Activated naive CD4-positive, alpha-beta T cell treated with anti-CD3 and anti-CD28 coated beads, Interleukin-2, amount 50 U/mL, for 72 hours (primary cell): ENCODE results near the gene ASF1B. TPM values are rescaled to one million over a fixed set of nuclear protein-coding genes. Genes with fewer than 3 reads are reported as not detected.
"Not testable (repeated sequence)": the region's sequence is repeated elsewhere in the genome, so short reads cannot be mapped to it uniquely, and the experiment has no call there.

Experiments
- ATAC-seq, 2 donors: fragments of 150-1000 bp; cut with Tn5 transposase; 2 replicates each; pipeline ENCODE4 v1.10.0; 2021; ENCODE audit warnings: mild to moderate bottlenecking in 2 of 2, moderate library complexity in 2 of 2
- DNase-seq, 2 donors: peaks; one replicate each; pipeline ENCODE4 v3.0.0; 2021 to 2022; ENCODE audit warnings: low spot score in 2 of 2
- H3K27ac Mint-ChIP-seq, 2 donors: one replicate each; pipeline ENCODE4 v1.8.0; 2022; ENCODE audit warnings: mild to moderate bottlenecking in 2 of 2, mixed read lengths in 2 of 2
- H3K36me3 Mint-ChIP-seq, 2 donors: one replicate each; pipeline ENCODE4 v1.8.0; 2022; ENCODE audit warnings: mixed read lengths in 2 of 2
- H3K9me3 Mint-ChIP-seq, 2 donors: one replicate each; pipeline ENCODE4 v1.8.0; 2022; ENCODE audit warnings: mixed read lengths in 2 of 2
- total RNA-seq, 2 donors: library from RNA; stranded (reverse); gene quantifications; one replicate each; pipeline ENCODE4 v1.2.3, GENCODE V29; 2022

The ASF1B gene
- 10 to 100 TPM; 68.3 to 76.1 TPM for total RNA-seq

DNA sequence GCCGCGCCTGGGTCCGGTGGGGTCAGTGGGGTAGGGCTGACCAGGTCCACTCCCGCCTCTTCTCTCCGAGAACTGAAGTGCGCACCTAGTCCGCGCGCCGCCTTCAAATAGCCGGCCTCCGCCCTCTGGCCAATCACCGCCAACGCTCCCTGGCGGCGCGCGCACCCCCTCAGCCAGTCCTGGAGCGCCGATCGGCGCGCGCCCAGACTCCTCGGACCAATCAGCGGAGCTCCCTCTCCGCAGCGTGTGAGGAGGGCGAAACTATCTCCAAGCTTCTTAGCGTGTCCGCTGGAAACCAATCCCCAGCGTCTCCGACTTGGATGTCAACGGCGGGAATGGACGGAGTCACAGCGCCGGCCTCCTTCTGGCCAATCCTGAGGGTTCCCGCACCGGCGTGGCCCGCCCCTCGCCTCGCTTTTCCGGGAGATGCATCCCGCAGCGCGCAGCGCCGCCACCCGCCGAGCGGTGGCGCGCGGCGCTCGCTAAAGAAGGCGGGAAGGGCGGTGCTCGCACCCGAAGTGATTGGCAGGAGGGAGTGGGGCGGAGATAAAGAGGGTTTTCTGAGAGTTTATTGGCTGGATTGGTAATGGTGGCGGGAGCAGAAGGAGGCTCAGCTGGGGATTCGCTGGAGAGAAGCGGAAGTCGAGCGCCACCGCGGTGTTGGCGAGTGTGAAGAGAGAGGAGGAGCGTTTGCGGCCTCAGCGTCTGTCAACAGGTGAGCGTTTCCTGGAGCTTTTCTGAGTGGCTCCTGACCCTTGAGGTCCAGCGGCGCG lies at the start of gene ASF1B:
Gene ASF1B (minus strand): TSS at position 81 of the 773 bp plus-strand sequence. CDS start 133 bp downstream, outside the sequence.
- peak within 1 kb of the TSS; percentile 91 to 95 for H3K27ac Mint-ChIP-seq
- H3K36me3 Mint-ChIP-seq = peaks cover 17 to 26% of the 10 kb centered on the region in 2 donors
- DNase-seq (peak; percentile 97 to 100), ATAC-seq (peak; percentile 84 to 86)
- no peaks in the 10 kb centered on the region for H3K9me3 Mint-ChIP-seq

DNA sequence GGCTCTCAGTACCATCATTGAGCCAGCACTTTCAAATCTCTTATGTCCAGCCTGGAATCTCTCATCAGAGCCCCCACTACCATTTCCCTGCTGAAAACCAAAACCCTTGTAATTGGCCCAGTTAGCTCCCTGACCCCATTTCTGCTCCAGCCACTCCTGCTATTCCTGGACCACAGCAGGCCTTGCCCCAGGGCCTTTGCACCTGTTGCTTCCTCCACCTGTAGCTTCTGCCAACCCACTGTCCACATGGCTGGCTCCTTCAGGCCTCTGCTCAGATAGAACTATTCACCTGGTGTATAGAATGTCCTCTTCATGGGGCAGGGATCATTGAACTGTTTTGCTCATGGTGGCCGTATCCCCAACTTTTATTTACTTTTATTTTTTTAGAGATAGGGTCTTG lies 49.3 kb upstream of the ASF1B start:
- not testable (repeated sequence) for H3K36me3 Mint-ChIP-seq, DNase-seq, H3K9me3 Mint-ChIP-seq, ATAC-seq
- peak overlapping the region; percentile 3 to 55 for H3K27ac Mint-ChIP-seq

DNA sequence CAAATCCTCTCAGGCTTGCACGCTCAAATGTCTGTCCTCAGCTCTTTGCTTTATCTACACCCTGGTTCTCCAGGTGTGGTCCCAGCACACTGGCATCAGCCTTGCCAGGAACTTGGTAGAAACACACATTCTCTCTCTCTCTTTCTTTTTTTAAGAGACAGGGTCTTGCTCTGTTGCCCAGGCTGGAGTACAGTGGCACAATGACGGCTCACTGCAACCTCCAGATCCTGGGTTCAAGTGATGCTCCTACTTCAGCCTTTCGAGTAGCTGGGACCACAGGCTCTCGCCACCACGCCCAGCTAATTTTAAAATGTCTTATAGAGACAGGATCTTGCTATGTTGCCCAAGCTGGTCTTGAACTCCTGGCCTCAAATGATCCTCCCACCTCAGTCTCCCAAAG lies 48.8 kb upstream of the ASF1B start:
- no peaks in the 10 kb centered on the region for H3K36me3 Mint-ChIP-seq
- no peak for DNase-seq
- H3K9me3 Mint-ChIP-seq = no peaks in the 10 kb centered on the region
- no peak for ATAC-seq
- peak overlapping the region in 1 of 2 donors; percentile 3 for H3K27ac Mint-ChIP-seq

DNA sequence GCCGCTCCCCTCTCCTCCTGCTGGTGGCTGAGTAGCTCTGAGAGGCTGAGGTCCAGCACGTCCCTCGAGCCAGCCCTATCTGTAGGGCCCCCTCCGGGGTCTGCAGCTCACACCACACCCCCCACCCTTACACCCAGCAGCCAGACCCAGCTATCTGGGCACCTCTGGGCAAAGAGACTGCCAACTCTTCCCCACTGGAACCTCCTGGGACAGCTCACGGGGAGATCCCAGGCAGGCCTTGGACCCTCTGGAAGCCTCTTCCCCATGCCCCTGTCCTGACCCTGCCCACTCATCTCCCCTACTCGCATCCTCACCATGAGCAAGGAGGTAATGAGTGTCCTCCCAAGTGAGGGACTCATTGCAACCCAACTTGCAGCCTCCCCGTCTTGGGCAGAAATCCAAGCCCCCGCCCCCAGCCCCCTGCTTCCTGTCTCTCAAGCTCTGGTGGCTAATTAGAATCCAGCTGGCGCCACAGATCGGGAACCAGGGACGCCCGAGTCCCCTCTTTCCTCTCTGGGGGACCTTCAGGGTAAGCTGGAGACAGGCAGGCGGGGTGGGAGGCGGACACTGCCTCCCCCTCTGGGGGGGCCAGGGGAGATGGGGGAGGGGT lies 47.5 kb upstream of the ASF1B start:
- H3K27ac Mint-ChIP-seq = no peak overlapping the region
- no peaks in the 10 kb centered on the region for H3K9me3 Mint-ChIP-seq

DNA sequence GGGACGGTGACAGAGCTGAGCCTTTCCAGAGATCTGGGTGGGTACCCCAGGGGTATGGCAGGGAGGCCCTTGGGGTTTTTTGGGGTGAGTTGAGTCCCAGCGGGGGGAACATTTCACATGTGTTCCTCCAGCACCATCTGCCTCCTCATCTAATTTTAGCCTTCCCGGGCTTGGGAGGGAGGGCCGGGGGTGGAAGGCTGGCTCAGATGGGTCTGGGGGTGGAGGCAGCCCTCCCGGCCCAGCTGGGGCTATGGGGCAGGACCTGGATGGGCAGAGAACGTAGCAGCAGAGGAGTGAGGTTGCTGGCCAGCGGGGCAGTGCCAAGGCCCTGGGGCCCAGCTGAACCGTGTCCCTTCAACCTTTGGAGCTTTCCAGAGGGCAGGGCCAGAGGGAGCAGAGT lies 46.1 kb upstream of the ASF1B start:
- no peak for ATAC-seq
- peak overlapping the region in 1 of 2 donors; percentile 36 for H3K27ac Mint-ChIP-seq
- DNase-seq = no peak
- no peaks in the 10 kb centered on the region for H3K9me3 Mint-ChIP-seq
- H3K36me3 Mint-ChIP-seq = no peaks in the 10 kb centered on the region

More for the DNA sequence above, 47.5 kb upstream of the ASF1B start:
- H3K36me3 Mint-ChIP-seq = no peaks in the 10 kb centered on the region
- ATAC-seq = no peak
- DNase-seq = no peak

DNA sequence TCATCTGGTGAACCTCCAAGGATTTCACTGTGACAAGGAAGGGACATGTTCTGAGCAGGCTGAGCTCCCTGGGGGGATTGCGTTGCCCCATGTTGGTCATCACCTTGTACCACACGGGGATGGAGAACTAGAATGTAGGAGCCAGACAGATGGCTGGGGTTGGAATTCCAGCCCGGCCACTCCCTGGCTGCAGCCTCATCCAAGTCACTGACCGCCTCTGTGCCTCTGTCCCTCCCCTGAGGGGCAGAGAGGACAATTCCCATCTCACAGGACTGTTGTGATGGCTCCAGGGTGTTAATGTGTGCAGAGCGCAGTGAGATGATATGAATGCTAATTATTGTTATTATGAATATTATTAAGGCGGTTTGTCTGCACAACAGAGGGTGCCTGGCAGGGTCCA lies 45.5 kb upstream of the ASF1B start:
- H3K36me3 Mint-ChIP-seq = peaks cover 0 to 5% of the 10 kb centered on the region in 2 donors
- no peaks in the 10 kb centered on the region for H3K9me3 Mint-ChIP-seq
- no peak for DNase-seq
- ATAC-seq = no peak
- peak overlapping the region in 1 of 2 donors; percentile 36 for H3K27ac Mint-ChIP-seq

DNA sequence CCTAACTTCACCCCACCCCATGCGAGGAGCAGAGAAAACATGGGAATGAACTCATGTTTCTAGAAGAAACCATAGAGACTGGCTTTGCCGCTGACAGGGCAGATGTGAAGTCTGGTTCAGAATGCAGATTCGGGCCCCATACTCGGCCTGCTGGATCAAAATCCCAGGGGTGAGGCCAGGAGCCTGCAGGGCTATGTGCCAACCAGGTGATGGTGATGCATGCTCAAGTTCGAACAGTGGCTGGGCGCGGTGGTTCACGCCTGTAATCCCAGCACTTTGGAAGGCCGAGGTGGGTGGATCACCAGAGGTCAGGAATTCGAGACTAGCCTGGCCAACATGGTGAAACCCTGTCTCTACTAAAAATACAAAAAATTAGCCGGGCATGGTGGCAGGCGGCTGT lies 44.8 kb upstream of the ASF1B start:
- not testable (repeated sequence) for ATAC-seq, DNase-seq, H3K9me3 Mint-ChIP-seq, H3K27ac Mint-ChIP-seq, H3K36me3 Mint-ChIP-seq

DNA sequence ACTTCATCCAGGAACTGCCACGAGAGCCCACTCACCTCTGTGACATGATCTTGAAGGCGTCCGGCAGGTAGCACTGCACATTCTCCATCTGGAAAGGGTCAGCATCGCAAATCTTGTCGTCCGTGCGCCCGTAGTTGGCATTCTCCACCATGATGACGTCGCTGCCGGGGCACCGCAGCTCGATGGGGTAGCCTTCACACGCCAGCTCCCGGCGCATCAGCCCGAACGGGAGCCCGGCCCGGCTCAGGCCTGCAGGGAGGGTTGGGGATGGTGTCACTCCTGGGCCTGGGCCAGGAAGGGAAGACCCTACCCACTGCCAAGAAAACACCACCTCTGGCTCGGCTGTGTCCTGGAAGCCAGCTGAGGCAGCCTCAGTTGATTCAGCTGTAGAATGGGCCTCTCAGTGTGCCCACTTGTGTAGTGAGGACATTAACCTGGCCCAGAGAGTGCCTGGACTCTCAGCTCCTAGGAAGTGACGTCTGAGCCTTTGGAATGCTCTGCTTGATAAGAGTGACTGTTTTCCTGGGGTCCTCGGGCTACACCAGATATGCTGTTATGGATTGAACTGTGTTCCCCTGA lies 41.2 kb upstream of the ASF1B start:
- H3K27ac Mint-ChIP-seq = no peak overlapping the region
- H3K36me3 Mint-ChIP-seq = peaks cover 0 to 9% of the 10 kb centered on the region in 2 donors
- DNase-seq = no peak
- ATAC-seq = no peak
- H3K9me3 Mint-ChIP-seq = no peaks in the 10 kb centered on the region

DNA sequence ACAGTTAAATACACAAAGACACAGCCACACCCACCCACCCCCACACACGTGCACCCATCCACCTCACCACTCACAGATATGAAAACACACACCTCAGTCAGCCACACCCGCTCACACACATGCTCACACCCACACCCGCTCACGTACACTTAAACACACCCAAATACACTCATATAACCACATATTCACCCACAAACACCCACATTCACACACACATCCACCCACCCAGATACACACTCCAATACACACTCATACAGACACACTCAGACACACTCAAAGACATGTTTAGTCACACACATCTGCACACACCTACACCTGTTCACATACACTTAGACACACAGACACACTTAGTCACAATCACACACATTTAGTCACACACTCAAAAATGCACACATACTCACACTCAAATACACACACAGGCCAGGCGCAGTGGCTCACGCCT lies 39.0 kb upstream of the ASF1B start:
- no peak for ATAC-seq
- Mint-ChIP-seq H3K36me3 (peaks cover 3 to 11% of the 10 kb centered on the region in 2 donors), H3K27ac (peak overlapping the region; percentile 2 to 51)

DNA sequence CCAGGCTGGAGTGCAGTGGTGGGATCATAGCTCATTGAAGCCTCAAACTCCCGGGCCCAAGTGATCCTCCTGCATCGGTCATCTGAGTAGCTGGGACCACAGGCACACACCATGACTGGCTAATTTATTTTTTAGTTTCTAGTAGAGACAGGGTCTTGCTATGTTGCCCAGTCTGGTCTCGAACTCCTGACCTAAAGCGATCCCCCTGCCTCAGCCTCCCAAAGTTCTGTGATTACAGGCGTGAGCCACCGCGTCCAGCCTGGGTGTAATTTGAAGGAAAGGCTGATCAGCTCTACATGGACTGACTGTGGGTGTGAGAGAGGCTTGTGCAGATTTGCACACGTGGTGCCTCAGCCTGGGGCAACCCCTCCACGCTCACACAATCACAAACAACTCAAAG lies 38.5 kb upstream of the ASF1B start:
- peak overlapping the region; percentile 2 to 15 for H3K27ac Mint-ChIP-seq
- ATAC-seq (no peak), DNase-seq (no peak)
- H3K9me3 Mint-ChIP-seq = no peaks in the 10 kb centered on the region
- peaks cover 7 to 16% of the 10 kb centered on the region in 2 donors for H3K36me3 Mint-ChIP-seq

More for the DNA sequence above, 39.0 kb upstream of the ASF1B start:
- no peaks in the 10 kb centered on the region for H3K9me3 Mint-ChIP-seq
- no peak for DNase-seq

DNA sequence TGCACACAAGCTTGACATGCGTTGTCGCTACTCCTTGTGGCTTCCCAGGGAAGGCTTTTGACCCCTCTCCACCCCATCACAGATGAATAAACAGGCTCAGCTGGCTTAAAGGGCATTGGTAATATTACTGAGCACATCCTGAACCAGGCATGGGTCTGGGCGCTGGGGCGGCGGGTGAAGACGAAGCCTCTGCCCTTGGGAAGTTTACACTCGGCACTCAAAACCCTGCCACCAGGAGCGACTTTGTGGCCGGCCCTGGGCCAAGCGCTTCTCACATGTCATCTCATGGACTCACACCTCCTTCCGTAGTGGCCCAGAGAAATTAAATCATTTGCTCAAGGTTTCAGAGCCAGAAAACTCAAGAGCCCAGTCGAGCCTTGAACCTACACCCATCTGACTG lies 32.6 kb upstream of the ASF1B start:
- DNase-seq = no peak
- Mint-ChIP-seq H3K27ac (peak overlapping the region in 1 of 2 donors; percentile 60), H3K9me3 (no peaks in the 10 kb centered on the region), H3K36me3 (peaks cover 8 to 20% of the 10 kb centered on the region in 2 donors)
- ATAC-seq = no peak

DNA sequence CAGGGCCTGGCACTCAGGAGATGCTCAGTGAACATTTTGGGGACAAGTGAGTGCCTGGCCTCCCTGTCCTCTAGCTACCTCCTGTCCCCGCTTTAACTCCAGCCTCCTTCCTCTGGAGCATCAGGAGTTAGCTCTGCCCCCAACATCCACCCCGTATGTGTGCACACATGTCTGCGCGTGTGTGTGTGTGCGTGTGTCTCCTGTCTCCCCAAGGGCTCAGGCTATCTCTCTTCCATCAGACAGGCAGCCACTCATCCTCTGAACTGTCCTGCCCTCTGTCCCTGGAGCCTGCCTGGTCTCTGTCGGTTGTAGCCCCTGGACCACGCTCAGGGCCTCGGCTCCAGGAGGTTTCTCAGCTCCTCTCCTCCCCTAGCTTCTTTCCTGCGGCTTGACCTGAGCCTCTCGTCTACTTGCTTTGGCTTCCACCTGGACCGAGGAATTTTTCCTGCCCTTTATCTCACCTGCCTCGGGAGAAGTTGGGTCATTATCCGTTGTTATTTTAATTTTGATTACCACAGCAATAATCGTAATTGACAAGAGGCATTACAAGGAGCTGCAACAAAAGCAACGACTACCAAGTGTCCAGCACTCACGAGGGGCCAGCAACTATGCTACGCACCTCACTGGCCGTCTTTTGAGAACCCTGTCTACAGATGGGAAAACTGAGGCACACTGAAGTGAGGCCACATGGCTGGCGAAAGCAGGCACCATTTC lies 32.0 kb upstream of the ASF1B start:
- Mint-ChIP-seq H3K9me3 (no peaks in the 10 kb centered on the region), H3K27ac (no peak overlapping the region), H3K36me3 (peaks cover 8 to 20% of the 10 kb centered on the region in 2 donors)
- no peak for ATAC-seq
- no peak for DNase-seq

DNA sequence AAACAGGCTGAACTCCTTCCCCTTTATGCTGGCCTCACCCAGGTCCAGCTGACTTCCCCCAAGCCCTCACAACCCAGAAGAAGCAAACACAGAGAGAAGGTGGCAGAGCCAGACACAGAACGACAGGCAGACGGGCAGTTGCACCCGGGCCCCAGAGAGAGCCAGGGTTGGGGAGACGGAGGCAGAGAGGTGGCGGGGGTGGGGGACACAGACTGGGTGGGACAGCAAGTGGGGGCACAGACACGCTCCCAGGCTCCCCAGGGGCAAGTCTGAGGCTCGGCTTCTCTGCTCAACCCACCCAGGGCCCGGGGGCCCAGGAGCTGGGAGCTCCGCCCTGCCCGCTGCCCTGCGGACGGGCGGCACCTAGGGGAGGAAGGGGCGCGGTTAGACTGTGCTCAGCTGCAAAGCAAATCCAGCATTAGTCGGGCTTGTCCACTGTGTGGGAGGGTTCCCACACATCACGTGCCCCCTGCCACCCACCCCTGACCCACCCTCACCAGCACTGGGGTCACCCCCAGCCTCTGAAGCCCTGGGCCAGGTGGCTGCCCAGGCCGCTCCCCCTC lies 31.3 kb upstream of the ASF1B start:
- Mint-ChIP-seq H3K36me3 (peaks cover 8 to 20% of the 10 kb centered on the region in 2 donors), H3K27ac (peak overlapping the region; percentile 79 to 84), H3K9me3 (no peaks in the 10 kb centered on the region)
- ATAC-seq = peak; percentile 48 to 52
- DNase-seq = no peak

DNA sequence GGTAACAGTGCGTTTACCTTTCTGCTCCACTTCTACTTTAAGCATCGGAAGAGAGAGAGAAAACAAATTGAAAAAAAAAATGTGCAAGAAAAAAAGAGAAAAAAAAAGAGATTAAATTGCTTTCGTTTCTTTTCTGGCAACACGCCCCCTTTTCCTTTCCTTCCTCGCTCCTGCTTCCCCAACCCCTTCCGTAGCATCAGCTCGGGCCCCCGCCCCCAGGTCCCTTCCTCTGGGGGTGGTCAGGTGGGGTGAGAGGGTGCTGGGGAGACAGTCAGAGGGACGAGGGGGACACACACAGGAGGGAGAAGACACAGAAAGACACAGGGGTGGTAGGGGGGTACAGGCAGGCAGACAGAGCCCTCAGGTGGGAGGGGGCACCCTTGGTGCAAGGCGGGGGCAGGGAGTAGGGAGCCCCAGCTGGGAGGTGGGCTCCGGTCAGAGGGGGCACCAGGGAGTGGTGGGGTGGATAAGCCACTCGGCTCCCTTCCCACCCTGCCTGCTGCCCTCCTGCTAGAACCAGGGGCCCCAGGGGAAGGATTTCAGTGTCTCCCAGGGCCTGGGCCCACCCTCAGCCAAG lies 30.7 kb upstream of the ASF1B start:
- peak overlapping the region; percentile 79 to 84 for H3K27ac Mint-ChIP-seq
- DNase-seq (no peak), ATAC-seq (peak; percentile 11 to 23)
- H3K36me3 Mint-ChIP-seq = peaks cover 8 to 20% of the 10 kb centered on the region in 2 donors
- no peaks in the 10 kb centered on the region for H3K9me3 Mint-ChIP-seq

DNA sequence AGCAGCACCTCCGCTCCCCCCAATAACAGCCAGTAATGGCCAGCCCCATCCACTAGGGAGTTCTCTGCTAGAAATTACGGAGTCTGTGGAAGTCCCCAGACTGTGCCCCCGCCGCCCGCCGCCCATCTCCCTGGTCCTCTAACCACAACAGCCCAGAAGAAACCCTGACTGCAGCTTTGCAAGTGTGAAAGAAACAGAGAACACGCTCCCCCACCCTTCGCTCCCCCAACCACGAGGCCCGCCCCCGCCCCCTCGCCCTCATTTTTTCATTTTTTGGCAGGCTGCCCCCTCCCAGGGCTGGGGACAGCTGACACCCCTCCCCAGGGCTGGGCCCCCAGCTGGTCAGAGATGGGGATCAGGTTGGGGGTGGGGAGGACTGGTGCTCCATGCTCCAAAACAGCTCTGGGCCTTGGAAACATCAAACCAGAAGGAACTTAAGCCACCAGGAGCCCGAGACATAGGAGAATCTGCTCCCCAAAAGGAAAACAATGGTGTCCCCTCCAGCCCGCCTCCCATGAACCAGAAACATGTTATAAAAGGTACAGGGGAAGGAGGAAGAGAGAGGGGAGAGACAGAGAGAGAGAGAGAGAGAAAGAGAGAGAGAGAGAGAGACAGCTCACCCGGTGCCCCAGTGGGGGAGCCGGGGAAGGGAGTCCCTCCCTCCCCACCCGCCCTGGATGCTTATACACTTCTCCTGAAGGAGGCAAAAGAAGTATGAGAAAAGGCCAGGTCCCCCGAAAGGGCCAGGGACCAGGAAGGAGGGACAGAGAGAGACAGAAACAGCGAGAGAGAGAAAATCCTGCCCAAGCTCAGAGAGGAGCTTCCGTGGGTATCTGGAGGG lies 29.8 kb upstream of the ASF1B start:
- DNase-seq (no peak), ATAC-seq (peak; percentile 21 to 23)
- peak overlapping the region; percentile 84 to 87 for H3K27ac Mint-ChIP-seq
- peaks cover 8 to 20% of the 10 kb centered on the region in 2 donors for H3K36me3 Mint-ChIP-seq
- H3K9me3 Mint-ChIP-seq = no peaks in the 10 kb centered on the region
